ENCODE results near the gene CFAP99.

CFAP99 gene

GRCh38 chr4:2437475-2438215 lies 18.9 kb downstream of the CFAP99 start:
- no peak for TF ChIP-seq POLR2AphosphoS5 (IDR thresholded peaks at IDR 0.05; ENCODE audit: low read depth, low read length)
- no peak for TF ChIP-seq TAF1 (IDR thresholded peaks at IDR 0.05; ENCODE audit: borderline replicate concordance, low read depth, low read length)
- DNase-seq (ENCODE audit: insufficient read length) (no peak), FAIRE-seq (no peak)

GRCh38 chr4:2438822-2439718 lies 20.3 kb downstream of the CFAP99 start:
- FAIRE-seq (no peak), DNase-seq (ENCODE audit: insufficient read length) (no peak)
- TF ChIP-seq POLR2AphosphoS5 (IDR thresholded peaks at IDR 0.05; ENCODE audit: low read depth, low read length) (no peak), POLR2A (IDR thresholded peaks at IDR 0.05; ENCODE audit: low read depth, low read length) (no peak), TAF1 (IDR thresholded peaks at IDR 0.05; ENCODE audit: borderline replicate concordance, low read depth, low read length) (no peak)

- peak; percentile 97 for DNase-seq (ENCODE audit: insufficient read length)
- TF ChIP-seq POLR2A (IDR thresholded peaks at IDR 0.05; ENCODE audit: low read depth, low read length) (no peak), TAF1 (IDR thresholded peaks at IDR 0.05; ENCODE audit: borderline replicate concordance, low read depth, low read length) (no peak), POLR2AphosphoS5 (IDR thresholded peaks at IDR 0.05; ENCODE audit: low read depth, low read length) (no peak)
- FAIRE-seq, result peak; percentile 95
Measured at GRCh38 chr4:2441393-2442174, 22.8 kb downstream of the CFAP99 start.

- FAIRE-seq (no peak), DNase-seq (ENCODE audit: insufficient read length) (no peak)
- TF ChIP-seq TAF1 (IDR thresholded peaks at IDR 0.05; ENCODE audit: borderline replicate concordance, low read depth, low read length) (no peak), POLR2A (IDR thresholded peaks at IDR 0.05; ENCODE audit: low read depth, low read length) (no peak)
Measured at GRCh38 chr4:2442175-2442993, 23.6 kb downstream of the CFAP99 start.

- DNase-seq (ENCODE audit: insufficient read length) (no peak), FAIRE-seq (no peak)
- TF ChIP-seq POLR2A (IDR thresholded peaks at IDR 0.05; ENCODE audit: low read depth, low read length) (no peak), TAF1 (IDR thresholded peaks at IDR 0.05; ENCODE audit: borderline replicate concordance, low read depth, low read length) (no peak), POLR2AphosphoS5 (IDR thresholded peaks at IDR 0.05; ENCODE audit: low read depth, low read length) (no peak)
Measured at GRCh38 chr4:2443061-2443730, 24.4 kb downstream of the CFAP99 start.

- DNase-seq (ENCODE audit: insufficient read length), result no peak
- FAIRE-seq, result no peak
- TF ChIP-seq POLR2AphosphoS5 (IDR thresholded peaks at IDR 0.05; ENCODE audit: low read depth, low read length) (no peak), TAF1 (IDR thresholded peaks at IDR 0.05; ENCODE audit: borderline replicate concordance, low read depth, low read length) (no peak), POLR2A (IDR thresholded peaks at IDR 0.05; ENCODE audit: low read depth, low read length) (no peak)
Measured at GRCh38 chr4:2443956-2444740, 25.4 kb downstream of the CFAP99 start.

GRCh38 chr4:2445130-2445529 lies 26.4 kb downstream of the CFAP99 start:
- FAIRE-seq, result no peak
- TF ChIP-seq POLR2AphosphoS5 (IDR thresholded peaks at IDR 0.05; ENCODE audit: low read depth, low read length) (no peak), TAF1 (IDR thresholded peaks at IDR 0.05; ENCODE audit: borderline replicate concordance, low read depth, low read length) (no peak)

GRCh38 chr4:2445571-2445970 lies 26.8 kb downstream of the CFAP99 start:
- TF ChIP-seq POLR2AphosphoS5 (IDR thresholded peaks at IDR 0.05; ENCODE audit: low read depth, low read length), result no peak
- no peak for TF ChIP-seq TAF1 (IDR thresholded peaks at IDR 0.05; ENCODE audit: borderline replicate concordance, low read depth, low read length)
- TF ChIP-seq POLR2A (IDR thresholded peaks at IDR 0.05; ENCODE audit: low read depth, low read length), result no peak
- no peak for FAIRE-seq
- DNase-seq (ENCODE audit: insufficient read length), result no peak

More at GRCh38 chr4:2445130-2445529, 26.4 kb downstream of the CFAP99 start:
- no peak for DNase-seq (ENCODE audit: insufficient read length)

- TF ChIP-seq POLR2A (IDR thresholded peaks at IDR 0.05; ENCODE audit: low read depth, low read length) (no peak), POLR2AphosphoS5 (IDR thresholded peaks at IDR 0.05; ENCODE audit: low read depth, low read length) (no peak), TAF1 (IDR thresholded peaks at IDR 0.05; ENCODE audit: borderline replicate concordance, low read depth, low read length) (no peak)
- no peak for DNase-seq (ENCODE audit: insufficient read length)
- no peak for FAIRE-seq
Measured at GRCh38 chr4:2446656-2447564, 28.2 kb downstream of the CFAP99 start.
